Endothelial cell of umbilical vein (primary cell): Measurements from ENCODE around the gene KCNJ2.

Experiments used
- EZH2 ChIP-seq: IDR thresholded peaks from 2 replicates; pipeline ENCODE4 v1.6.1; 2012; ENCODE audit warnings: borderline replicate concordance, low read depth, mild to moderate bottlenecking, moderate library complexity, low read length, inconsistent platforms; ENCODE audit not compliant: severe bottlenecking
- FOS ChIP-seq: IDR thresholded peaks from 2 replicates; pipeline ENCODE4 v1.6.1; 2011; ENCODE audit warnings: mild to moderate bottlenecking, low read length, moderate library complexity, borderline replicate concordance; ENCODE audit not compliant: insufficient read depth
- JUN ChIP-seq: IDR thresholded peaks from 2 replicates; pipeline ENCODE4 v1.6.1; 2011; ENCODE audit warnings: borderline replicate concordance, low read depth; ENCODE audit not compliant: insufficient read length, insufficient read depth
- MYC ChIP-seq: IDR thresholded peaks from one replicate; pipeline ENCODE4 v1.6.1; 2011; ENCODE audit warnings: mild to moderate bottlenecking, low read depth, low read length
- POLR2A ChIP-seq: IDR thresholded peaks from 2 replicates; pipeline ENCODE4 v1.6.1; 2012; ENCODE audit warnings: low read depth, mild to moderate bottlenecking, control low read depth, low read length
- POLR2AphosphoS5 ChIP-seq: IDR thresholded peaks from 2 replicates; pipeline ENCODE4 v1.6.1; 2012; ENCODE audit warnings: low read depth, mild to moderate bottlenecking, control low read depth, low read length, moderate library complexity; ENCODE audit not compliant: insufficient read depth
- TF ChIP-seq, protein P1 (sequence below), 2 donors: IDR thresholded peaks; 1 replicate in 1 of 2; 2 replicates in 1 of 2; pipeline ENCODE4 v1.5.1; 2011; ENCODE audit warnings: low read length in 2 of 2, mild to moderate bottlenecking in 2 of 2, moderate library complexity in 2 of 2, control low read depth in 1 of 2, inconsistent platforms in 1 of 2, low read depth in 1 of 2; ENCODE audit not compliant: insufficient read depth in 1 of 2; ENCODE audit errors: extremely low read depth in 1 of 2
- TF ChIP-seq, protein P2 (sequence below): IDR thresholded peaks from 2 replicates; pipeline ENCODE4 v1.6.1; 2011; ENCODE audit not compliant: insufficient read depth, insufficient read length

DNA sequence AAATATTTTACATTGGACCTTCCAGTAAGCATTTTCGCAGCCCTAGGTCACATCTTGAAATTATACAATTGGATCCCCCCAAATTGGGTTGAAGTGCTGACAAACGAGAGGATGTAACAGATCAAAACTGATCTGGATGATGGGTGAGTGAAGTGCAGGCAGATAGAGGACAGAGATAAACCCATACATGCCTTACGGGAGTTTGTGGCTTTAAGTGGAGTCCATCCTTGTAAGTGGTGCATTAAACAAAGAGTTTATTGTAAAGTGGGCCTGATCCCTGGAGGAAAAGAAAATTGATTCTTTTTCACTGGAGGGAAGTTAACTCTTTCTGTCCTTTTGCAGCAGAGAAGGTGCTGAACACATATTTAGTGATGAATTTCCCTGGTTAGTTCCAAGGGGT, 39.0 kb upstream of the KCNJ2 start:
- TF ChIP-seq, protein P1, sequence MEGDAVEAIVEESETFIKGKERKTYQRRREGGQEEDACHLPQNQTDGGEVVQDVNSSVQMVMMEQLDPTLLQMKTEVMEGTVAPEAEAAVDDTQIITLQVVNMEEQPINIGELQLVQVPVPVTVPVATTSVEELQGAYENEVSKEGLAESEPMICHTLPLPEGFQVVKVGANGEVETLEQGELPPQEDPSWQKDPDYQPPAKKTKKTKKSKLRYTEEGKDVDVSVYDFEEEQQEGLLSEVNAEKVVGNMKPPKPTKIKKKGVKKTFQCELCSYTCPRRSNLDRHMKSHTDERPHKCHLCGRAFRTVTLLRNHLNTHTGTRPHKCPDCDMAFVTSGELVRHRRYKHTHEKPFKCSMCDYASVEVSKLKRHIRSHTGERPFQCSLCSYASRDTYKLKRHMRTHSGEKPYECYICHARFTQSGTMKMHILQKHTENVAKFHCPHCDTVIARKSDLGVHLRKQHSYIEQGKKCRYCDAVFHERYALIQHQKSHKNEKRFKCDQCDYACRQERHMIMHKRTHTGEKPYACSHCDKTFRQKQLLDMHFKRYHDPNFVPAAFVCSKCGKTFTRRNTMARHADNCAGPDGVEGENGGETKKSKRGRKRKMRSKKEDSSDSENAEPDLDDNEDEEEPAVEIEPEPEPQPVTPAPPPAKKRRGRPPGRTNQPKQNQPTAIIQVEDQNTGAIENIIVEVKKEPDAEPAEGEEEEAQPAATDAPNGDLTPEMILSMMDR (IDR thresholded peaks at IDR 0.05; ENCODE audit: extremely low read depth in 1 of 2, insufficient read depth in 1 of 2, low read depth in 1 of 2, low read length in 2 of 2), result no peak
- no peak for TF ChIP-seq MYC
- TF ChIP-seq POLR2A, result no peak
- no peak for TF ChIP-seq EZH2
- no peak for TF ChIP-seq POLR2AphosphoS5
- TF ChIP-seq, protein P2, sequence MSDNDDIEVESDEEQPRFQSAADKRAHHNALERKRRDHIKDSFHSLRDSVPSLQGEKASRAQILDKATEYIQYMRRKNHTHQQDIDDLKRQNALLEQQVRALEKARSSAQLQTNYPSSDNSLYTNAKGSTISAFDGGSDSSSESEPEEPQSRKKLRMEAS, result no peak
- TF ChIP-seq FOS, result no peak
- TF ChIP-seq JUN, result no peak
